ENCODE measurements around the gene ENOX1. TPM values are rescaled to one million over a fixed set of nuclear protein-coding genes. Genes with fewer than 3 reads are reported as not detected.

The ENOX1 gene
- total and polyA plus RNA-seq, 2 of the 13 experiments (the other 11 are each of a cell fraction or from before 2014, with no cell fraction given), result not detected

DNA sequence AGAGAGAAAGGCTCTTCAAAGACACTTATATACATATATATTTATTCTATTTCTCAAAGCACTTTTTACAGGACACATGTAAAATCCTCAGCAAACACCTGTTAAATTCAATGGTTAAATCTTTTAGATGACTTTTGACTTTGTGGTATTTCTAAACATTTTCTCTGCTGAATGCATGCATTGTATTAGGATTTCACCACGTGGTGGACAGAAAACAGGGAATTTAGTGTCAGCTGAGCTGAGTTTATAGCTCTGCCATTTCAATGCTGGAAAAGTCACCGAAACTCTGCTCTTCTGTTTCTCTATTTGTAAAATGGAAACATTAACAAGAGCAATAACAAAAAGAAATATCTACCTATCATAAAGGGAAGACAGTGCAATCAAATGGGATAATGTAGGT, 375.6 kb downstream of the ENOX1 start:
- in situ Hi-C loops (cut with HindIII; ENCODE audit: extremely low pct_ligation_motif_present, low pct_unique_long_range_greater_than_20kb), result no loop called here
- POLR2A ChIA-PET, result no interaction called here
- H3K27ac ChIP-seq (ENCODE audit: extremely low read length, insufficient read depth, low read length), result no peak overlapping the region
- TF ChIP-seq ZBTB7A (CRISPR knock-in tag; IDR thresholded peaks at IDR 0.05), result no peak
- TF ChIP-seq, protein P1, sequence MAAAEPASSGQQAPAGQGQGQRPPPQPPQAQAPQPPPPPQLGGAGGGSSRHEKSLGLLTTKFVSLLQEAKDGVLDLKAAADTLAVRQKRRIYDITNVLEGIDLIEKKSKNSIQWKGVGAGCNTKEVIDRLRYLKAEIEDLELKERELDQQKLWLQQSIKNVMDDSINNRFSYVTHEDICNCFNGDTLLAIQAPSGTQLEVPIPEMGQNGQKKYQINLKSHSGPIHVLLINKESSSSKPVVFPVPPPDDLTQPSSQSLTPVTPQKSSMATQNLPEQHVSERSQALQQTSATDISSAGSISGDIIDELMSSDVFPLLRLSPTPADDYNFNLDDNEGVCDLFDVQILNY (CRISPR knock-in tag; conservative IDR thresholded peaks at IDR 0.05), result no peak
- TF ChIP-seq, protein P2, sequence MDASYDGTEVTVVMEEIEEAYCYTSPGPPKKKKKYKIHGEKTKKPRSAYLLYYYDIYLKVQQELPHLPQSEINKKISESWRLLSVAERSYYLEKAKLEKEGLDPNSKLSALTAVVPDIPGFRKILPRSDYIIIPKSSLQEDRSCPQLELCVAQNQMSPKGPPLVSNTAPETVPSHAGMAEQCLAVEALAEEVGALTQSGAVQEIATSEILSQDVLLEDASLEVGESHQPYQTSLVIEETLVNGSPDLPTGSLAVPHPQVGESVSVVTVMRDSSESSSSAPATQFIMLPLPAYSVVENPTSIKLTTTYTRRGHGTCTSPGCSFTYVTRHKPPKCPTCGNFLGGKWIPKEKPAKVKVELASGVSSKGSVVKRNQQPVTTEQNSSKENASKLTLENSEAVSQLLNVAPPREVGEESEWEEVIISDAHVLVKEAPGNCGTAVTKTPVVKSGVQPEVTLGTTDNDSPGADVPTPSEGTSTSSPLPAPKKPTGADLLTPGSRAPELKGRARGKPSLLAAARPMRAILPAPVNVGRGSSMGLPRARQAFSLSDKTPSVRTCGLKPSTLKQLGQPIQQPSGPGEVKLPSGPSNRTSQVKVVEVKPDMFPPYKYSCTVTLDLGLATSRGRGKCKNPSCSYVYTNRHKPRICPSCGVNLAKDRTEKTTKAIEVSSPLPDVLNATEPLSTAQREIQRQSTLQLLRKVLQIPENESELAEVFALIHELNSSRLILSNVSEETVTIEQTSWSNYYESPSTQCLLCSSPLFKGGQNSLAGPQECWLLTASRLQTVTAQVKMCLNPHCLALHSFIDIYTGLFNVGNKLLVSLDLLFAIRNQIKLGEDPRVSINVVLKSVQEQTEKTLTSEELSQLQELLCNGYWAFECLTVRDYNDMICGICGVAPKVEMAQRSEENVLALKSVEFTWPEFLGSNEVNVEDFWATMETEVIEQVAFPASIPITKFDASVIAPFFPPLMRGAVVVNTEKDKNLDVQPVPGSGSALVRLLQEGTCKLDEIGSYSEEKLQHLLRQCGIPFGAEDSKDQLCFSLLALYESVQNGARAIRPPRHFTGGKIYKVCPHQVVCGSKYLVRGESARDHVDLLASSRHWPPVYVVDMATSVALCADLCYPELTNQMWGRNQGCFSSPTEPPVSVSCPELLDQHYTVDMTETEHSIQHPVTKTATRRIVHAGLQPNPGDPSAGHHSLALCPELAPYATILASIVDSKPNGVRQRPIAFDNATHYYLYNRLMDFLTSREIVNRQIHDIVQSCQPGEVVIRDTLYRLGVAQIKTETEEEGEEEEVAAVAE (CRISPR knock-in tag; IDR thresholded peaks at IDR 0.05; ENCODE audit: borderline replicate concordance), result no peak
- TF ChIP-seq, protein P3, sequence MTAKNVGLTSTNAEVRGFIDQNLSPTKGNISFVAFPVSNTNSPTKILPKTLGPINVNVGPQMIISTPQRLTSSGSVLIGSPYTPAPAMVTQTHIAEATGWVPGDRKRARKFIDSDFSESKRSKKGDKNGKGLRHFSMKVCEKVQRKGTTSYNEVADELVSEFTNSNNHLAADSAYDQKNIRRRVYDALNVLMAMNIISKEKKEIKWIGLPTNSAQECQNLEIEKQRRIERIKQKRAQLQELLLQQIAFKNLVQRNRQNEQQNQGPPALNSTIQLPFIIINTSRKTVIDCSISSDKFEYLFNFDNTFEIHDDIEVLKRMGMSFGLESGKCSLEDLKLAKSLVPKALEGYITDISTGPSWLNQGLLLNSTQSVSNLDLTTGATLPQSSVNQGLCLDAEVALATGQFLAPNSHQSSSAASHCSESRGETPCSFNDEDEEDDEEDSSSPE (CRISPR knock-in tag; IDR thresholded peaks at IDR 0.05), result no peak
- no peak for TF ChIP-seq ZNF512B (CRISPR knock-in tag; IDR thresholded peaks at IDR 0.05; ENCODE audit: borderline replicate concordance)
- no peak for TF ChIP-seq SALL1 (CRISPR knock-in tag; IDR thresholded peaks at IDR 0.05)
- no peak for TF ChIP-seq ZNF24 (IDR thresholded peaks at IDR 0.05)
- no peak for TF ChIP-seq KDM4B (CRISPR knock-in tag; IDR thresholded peaks at IDR 0.05)
- no peak for TF ChIP-seq ZNF577 (CRISPR knock-in tag; IDR thresholded peaks at IDR 0.05; ENCODE audit: borderline replicate concordance, low read depth)
- TF ChIP-seq ZNF772 (CRISPR knock-in tag; IDR thresholded peaks at IDR 0.05), result no peak
- TF ChIP-seq CCDC6 (CRISPR knock-in tag; IDR thresholded peaks at IDR 0.05), result no peak
- TF ChIP-seq MXD1 (CRISPR knock-in tag; IDR thresholded peaks at IDR 0.05), result no peak
- TF ChIP-seq, protein P4, sequence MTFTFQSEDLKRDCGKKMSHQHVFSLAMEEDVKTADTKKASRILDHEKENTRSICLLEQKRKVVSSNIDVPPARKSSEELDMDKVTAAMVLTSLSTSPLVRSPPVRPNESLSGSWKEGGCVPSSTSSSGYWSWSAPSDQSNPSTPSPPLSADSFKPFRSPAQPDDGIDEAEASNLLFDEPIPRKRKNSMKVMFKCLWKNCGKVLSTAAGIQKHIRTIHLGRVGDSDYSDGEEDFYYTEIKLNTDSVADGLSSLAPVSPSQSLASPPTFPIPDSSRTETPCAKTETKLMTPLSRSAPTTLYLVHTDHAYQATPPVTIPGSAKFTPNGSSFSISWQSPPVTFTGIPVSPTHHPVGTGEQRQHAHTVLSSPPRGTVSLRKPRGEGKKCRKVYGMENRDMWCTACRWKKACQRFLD (CRISPR knock-in tag; IDR thresholded peaks at IDR 0.05; ENCODE audit: borderline replicate concordance), result no peak
- no peak for TF ChIP-seq YY1 (IDR thresholded peaks at IDR 0.05; ENCODE audit: insufficient read depth, insufficient replicate concordance, low read depth, low read length)

More for the DNA sequence above, 375.6 kb downstream of the ENOX1 start:
- Histone ChIP-seq H3K4me3 (replicated peaks in 1 of 3; ENCODE audit: insufficient read depth in 1 of 3, low read depth in 2 of 3, low read length in 3 of 3) (no peak overlapping the region), H2AFZ (ENCODE audit: low read length) (no peak overlapping the region), H3K4me1 (ENCODE audit: insufficient read depth, low read length) (no peaks in the 10 kb centered on the region), H4K20me1 (ENCODE audit: insufficient read depth, low read length) (no peaks in the 10 kb centered on the region), H3K27me3 (ENCODE audit: control insufficient read depth in 1 of 2, insufficient read depth in 2 of 2, low read length in 2 of 2) (no peaks in the 10 kb centered on the region; a peak in 1 of 5 replicates), H3K79me2 (ENCODE audit: insufficient read depth, low read length) (no peaks in the 10 kb centered on the region), H3K36me3 (replicated peaks in 1 of 2; ENCODE audit: control insufficient read depth in 1 of 2, insufficient read depth in 2 of 2, low read length in 2 of 2) (no peaks in the 10 kb centered on the region), H3K9ac (ENCODE audit: insufficient read depth, low read depth, low read length) (no peak overlapping the region), H3K4me2 (ENCODE audit: low read depth, low read length) (no peak overlapping the region), H3K9me3 (ENCODE audit: low read length) (no peaks in the 10 kb centered on the region)
- FAIRE-seq, result no peak
- ATAC-seq, result no peak
- CTCF ChIA-PET (ENCODE audit: low intra/inter-chr PET ratio, low total read pairs), result no interaction called here
- DNase-seq (ENCODE audit: low spot score), result no peak
- WGBS (ENCODE audit: low lambda C conversion rate), result 3% methylated on average over 2 of the region's 2 CpGs
- no TSS peak for BruUV-seq (replicated peaks)
- intact Hi-C loops (cut with micrococcal nuclease; ENCODE audit: unreplicated experiment), result no loop called here

Data from HepG2 (cell line).